Brain microvascular endothelial cell (primary cell): ENCODE measurements around the gene MISP3.

Experiments used
- DNase-seq: peaks from one replicate; pipeline ENCODE4 v3.0.0-alpha.2; 2020
- H3K27ac ChIP-seq: fragments of 250-450 bp; sonication (Bioruptor Pico); 2 replicates; pipeline ENCODE4 v1.5.1; 2020; ENCODE audit warnings: mild to moderate bottlenecking, moderate library complexity
- H3K27me3 ChIP-seq: fragments of 250-450 bp; sonication (Bioruptor Pico); replicated peaks from 2 replicates; pipeline ENCODE4 v1.5.1; 2020; ENCODE audit warnings: mild to moderate bottlenecking
- H3K36me3 ChIP-seq: fragments of 250-450 bp; sonication (Bioruptor Pico); replicated peaks from 2 replicates; pipeline ENCODE4 v1.5.1; 2020; ENCODE audit warnings: mild to moderate bottlenecking
- H3K4me3 ChIP-seq: 2 replicates; pipeline ENCODE4 v1.5.1; 2011; ENCODE audit warnings: low read depth, mild to moderate bottlenecking, control low read depth, low read length, moderate library complexity
- in situ Hi-C: cut with HindIII; loops from 2 replicates; pipeline ENCODE4 v1.10.0; 2017; ENCODE audit warnings: low sequenced_read_pairs, low pct_ligation_motif_present
- TF ChIP-seq, protein P1 (sequence below): IDR thresholded peaks from 2 replicates; pipeline ENCODE4 v1.5.1; 2011; ENCODE audit warnings: low read depth, mild to moderate bottlenecking, moderate library complexity, low read length, control low read depth, inconsistent platforms; ENCODE audit errors: missing control alignments

The MISP3 gene

DNA sequence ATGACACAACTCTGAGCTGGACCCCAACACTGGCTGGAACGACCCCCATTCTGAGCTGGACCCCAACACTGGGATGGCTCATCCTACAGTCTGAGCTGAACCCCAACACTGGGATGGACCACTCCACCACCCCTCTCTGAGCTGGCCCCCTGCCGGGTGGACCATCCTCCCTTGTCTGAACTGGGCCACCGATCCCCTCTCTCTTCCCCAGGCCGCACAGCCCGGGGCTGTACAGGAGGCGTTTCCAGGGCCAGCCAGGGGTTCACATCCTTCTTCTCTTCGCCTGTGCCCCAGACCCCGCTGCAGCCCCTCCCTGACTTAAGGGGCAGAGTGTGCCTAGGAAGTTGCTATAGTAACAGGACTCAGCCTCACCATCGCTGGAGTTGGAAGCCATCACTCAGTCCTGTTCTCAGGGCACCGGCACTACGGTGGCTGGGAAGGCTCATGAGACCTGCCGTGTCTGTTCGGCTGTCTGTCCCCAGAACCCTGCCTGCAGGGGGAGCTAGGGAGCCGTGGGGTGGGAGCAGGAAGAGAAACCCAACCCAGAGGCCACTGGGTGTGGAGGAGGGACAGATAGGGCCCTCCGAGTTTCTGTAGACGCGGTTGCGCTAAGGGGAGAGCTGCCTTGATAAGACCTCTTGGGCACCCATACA, 41.3 kb downstream of the MISP3 start:
- TF ChIP-seq, protein P1, sequence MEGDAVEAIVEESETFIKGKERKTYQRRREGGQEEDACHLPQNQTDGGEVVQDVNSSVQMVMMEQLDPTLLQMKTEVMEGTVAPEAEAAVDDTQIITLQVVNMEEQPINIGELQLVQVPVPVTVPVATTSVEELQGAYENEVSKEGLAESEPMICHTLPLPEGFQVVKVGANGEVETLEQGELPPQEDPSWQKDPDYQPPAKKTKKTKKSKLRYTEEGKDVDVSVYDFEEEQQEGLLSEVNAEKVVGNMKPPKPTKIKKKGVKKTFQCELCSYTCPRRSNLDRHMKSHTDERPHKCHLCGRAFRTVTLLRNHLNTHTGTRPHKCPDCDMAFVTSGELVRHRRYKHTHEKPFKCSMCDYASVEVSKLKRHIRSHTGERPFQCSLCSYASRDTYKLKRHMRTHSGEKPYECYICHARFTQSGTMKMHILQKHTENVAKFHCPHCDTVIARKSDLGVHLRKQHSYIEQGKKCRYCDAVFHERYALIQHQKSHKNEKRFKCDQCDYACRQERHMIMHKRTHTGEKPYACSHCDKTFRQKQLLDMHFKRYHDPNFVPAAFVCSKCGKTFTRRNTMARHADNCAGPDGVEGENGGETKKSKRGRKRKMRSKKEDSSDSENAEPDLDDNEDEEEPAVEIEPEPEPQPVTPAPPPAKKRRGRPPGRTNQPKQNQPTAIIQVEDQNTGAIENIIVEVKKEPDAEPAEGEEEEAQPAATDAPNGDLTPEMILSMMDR, result peak; percentile 48
- in situ Hi-C loops, result no loop called here
- Histone ChIP-seq H3K4me3 (no peak overlapping the region), H3K27me3 (no peaks in the 10 kb centered on the region), H3K27ac (no peak overlapping the region), H3K36me3 (no peaks in the 10 kb centered on the region)
- no peak for DNase-seq

DNA sequence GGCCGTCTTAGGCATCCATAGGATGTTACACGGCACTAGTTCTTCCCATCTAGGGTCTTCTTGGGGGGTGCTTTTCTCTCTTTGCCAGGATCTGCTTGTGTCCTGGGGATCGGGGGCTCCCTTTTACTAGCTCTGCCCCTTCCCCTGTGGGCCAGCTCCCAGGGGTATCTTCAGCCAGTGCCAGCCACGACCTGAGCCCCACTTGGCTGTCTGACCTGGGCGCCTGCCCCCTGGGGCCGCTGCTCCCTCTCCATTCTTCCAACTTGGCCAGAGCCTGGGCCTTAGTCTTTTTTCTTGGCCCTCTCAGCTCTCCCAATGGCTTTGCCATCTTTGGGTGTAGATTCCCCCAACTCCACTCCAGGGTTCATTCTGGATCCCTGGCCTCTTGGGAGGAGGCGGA, 41.9 kb downstream of the MISP3 start:
- H3K4me3 ChIP-seq, result no peak overlapping the region
- TF ChIP-seq, protein P1, result no peak
- no peak overlapping the region for H3K27ac ChIP-seq
- H3K36me3 ChIP-seq, result no peaks in the 10 kb centered on the region
- in situ Hi-C loops, result no loop called here
- H3K27me3 ChIP-seq, result no peaks in the 10 kb centered on the region
- no peak for DNase-seq

DNA sequence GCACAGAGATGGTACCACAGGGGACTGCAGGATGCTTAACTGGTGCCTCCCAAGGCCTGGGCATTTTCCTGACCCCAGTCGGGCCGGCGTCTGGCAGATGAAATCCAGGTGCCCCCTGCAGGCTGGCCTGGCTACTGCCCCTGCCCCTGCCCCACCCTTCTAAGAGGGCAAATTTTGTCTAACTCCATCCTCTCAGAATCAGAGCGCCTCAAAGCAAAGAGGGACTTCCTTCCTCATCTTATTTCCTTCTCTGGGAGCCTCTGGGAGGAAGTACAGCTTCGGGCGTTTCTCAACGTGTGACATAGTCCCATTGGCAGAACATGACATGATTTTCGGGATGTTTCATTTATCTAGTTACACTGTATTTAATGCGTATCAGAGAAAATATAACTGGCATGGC, 42.3 kb downstream of the MISP3 start:
- no peak overlapping the region for H3K4me3 ChIP-seq
- no peaks in the 10 kb centered on the region for H3K36me3 ChIP-seq
- H3K27ac ChIP-seq, result no peak overlapping the region
- TF ChIP-seq, protein P1, result peak; percentile 73
- DNase-seq, result no peak
- in situ Hi-C loops, result no loop called here
- no peaks in the 10 kb centered on the region for H3K27me3 ChIP-seq

DNA sequence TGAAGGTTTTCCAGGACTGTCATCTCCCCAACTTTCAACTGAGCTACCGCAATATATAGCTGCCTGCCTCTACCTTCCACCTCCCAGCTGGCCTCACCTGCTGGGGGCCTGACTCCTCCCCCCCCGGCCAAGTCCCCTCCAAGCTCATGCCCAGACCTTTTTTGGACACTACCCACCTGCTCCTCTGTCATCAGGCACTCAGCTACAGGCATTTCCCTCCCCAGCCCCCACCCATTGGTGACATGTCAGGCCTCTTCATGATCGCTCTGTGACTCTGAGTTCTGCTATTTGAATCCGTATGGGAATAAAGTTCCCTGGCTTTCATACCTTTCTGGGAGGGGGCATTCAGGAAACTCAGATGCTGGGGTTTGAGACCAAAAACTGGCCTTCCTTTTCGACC, 43.2 kb downstream of the MISP3 start:
- in situ Hi-C loops, result no loop called here

DNA sequence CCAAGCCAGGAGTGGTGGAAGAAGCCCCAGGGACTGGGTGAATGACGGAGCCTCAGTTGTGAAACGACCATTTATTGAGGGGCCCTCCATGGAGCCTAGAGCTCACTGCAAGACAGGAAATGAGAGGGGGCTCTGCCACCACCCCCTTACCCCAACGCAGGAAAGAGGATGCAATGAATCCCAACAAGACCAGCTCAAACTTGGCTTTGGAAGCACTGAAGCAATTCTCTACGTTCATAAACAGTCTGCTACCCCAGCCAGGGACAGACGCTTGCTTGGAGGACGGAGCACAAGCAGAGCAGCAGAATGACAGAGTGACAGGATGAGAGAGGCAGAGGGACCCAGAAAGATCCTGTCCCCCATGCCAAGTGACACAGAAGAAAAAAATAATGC, 43.9 kb downstream of the MISP3 start:
- TF ChIP-seq, protein P1, result no peak
- Histone ChIP-seq H3K36me3 (no peaks in the 10 kb centered on the region), H3K27me3 (no peaks in the 10 kb centered on the region), H3K27ac (no peak overlapping the region), H3K4me3 (peak overlapping the region; percentile 78)
- no peak for DNase-seq
- in situ Hi-C loops, result no loop called here

More for the DNA sequence above, 43.2 kb downstream of the MISP3 start:
- no peak for DNase-seq
- Histone ChIP-seq H3K27ac (no peak overlapping the region), H3K36me3 (no peaks in the 10 kb centered on the region), H3K4me3 (no peak overlapping the region), H3K27me3 (no peaks in the 10 kb centered on the region)
- TF ChIP-seq, protein P1, result no peak
